Occipital lobe (tissue), 2 donors: ENCODE measurements around the gene SLC6A16. TPM values are rescaled to one million over a fixed set of nuclear protein-coding genes. Genes with fewer than 3 reads are reported as not detected.
"Not testable (repeated sequence)": the region's sequence is repeated elsewhere in the genome, so short reads cannot be mapped to it uniquely, and the experiment has no call there.

ENCODE experiments used
- DNase-seq: peaks from one replicate; lab custom pipeline; 2025; lab: John Stamatoyannopoulos, UW
- total RNA-seq: library from RNA; depleted of rRNA; stranded (reverse); fragments of >200 nt; gene quantifications from one replicate; pipeline ENCODE4 v1.2.3, GENCODE V29; 2014

Gene SLC6A16
- total RNA-seq, 1 donor from 2014 or later: not detected

DNA sequence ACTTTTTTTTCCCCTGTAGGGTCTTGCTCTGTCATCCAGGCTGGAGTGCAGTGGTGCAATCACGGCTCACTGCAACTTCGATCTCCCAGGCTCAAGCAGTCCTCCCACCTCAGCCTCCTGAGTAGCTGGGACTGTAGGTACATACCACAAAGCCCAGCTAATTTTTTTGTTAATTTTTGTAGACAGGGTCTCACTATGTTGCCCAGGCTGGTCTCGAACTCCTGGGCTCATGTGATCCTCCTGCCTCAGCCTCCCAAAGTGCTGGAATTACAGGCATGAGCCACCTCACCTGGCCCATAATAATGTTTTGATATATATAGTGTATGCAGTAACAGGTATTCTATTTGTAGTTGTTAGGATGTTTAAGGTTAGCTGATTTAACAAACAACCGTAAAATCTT is 6.2 kb upstream of the SLC6A16 start:
- not testable (repeated sequence) for DNase-seq

DNA sequence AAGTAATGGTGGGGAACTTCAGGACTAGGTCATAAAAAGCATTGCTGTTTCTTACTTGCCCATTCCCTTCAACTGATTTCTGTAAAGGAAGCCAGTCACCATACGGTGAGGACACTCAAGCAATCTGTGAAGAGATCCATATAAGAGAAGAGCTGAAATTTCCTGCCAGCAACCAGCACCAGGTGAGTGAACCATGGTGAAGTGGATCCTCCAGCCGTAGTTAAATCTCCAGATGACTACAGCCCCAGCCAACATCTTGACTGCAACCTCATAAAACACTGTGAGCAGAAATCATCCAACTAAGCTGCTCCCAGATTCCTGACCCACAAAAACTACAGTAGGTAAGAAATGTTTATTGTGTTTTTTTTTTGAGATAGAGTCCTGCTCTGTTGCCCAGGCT is 3.8 kb upstream of the SLC6A16 start:
- no peak for DNase-seq

DNA sequence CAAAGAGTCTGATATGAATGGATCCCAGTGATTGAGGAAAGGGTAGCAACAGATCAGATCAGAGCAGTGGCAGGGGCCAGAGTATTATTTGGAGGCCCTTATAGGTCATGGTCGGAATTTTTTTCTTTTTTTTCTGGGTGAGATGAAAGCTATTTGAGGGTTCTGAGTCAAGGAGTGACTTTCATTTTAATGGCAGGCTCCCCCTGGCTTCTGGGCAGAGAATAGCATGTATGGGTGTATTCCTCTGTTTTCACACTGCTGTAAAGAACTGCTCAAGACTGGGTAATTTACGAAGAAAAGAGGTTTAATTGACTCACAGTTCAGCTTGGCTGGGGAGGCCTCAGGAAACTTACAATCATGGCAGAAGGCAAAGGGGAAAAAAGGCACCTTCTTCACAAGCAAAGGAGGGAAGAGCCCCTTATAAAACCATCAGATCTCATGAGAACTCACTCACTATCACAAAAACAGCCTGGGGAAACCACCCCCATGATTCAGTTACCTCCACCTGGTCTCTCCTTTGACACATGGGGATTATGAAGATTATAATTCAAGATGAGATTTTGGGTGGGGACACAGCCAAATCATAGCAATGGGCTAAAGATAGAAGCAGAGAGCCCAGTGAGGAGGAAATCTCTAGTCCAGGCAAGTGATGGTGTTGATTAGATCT is 3.0 kb upstream of the SLC6A16 start:
- DNase-seq: no peak

DNA sequence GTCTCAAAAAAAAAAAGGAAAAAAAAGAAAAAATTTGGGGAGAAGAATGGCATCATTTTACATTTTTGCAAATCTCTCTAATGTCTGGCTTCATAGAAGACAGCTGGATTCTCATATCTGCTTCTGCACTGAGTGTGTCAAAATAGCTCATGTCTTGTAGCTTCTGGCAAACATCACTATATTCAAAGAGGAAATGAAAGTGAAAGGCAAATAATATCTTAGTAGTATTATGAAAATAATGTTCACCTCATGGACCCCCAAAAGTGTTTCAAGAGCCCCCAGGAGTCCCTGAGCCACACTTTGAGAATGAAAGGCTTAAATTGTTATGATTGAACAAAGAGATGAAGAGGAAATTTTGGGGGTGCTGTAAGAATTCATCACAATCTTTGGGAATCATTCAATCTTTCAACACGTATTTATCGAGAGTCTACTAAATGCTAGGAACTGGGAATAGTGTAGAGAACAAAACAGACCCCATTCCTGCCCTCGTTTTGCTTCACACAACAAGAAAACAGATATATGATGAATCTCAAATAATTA is 1.2 kb upstream of the SLC6A16 start:
- no peak for DNase-seq

DNA sequence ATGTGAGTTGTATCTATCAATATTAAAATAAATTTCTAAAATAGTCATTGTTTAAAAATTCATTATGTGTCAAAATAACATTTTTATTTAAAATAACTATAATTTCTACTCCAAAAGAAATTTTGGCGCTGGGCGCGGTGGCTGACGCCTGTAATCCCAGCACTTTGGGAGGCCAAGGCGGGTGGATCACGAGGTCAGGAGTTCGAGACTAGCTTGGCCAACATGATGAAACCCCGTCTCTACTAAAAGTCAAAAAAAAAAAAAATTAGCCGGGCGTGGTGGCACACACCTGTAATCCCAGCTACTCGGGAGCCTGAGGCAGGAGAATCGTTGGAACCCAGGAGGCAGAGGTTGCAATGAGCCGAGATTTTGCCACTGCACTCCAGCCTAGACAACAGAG is 765 bp upstream of the SLC6A16 start:
- DNase-seq: not testable (repeated sequence)

DNA sequence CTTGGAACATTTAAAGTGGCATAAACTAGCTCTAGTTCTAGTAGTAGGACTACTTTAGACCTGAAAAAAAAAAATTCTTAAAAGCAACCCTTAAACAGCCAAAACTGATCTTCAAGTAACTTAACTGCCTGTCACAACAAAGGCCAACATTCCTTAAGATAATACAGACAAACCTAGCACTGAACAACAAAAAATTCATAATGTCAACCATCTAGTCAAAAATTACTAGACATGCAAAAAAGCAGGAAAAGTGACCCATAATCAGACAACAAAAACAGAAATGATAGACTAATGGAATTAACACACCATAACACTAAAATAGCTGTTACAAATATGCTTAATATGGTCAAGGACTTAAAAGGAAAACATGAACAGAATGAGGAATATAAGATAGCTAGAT is 6.7 kb downstream of the SLC6A16 start:
- DNase-seq: no peak

DNA sequence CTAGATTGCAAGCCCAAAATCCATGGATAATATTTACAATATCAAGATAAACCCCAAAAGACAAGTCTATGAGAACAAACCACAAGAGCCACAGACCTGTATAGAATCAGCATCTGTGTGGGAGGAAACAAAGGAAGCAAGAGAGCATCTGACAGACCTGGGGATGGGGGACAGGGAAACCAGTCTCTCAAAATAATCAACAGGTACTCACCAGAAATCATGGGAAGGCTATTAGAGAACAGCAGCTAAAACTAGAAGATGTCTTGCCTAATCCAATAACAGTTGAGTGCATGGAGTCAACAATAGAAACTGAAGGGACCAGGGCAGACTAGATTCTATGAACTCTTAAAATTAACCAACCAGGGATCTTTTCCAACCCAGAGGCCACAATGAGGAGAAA is 8.7 kb downstream of the SLC6A16 start:
- DNase-seq: no peak

DNA sequence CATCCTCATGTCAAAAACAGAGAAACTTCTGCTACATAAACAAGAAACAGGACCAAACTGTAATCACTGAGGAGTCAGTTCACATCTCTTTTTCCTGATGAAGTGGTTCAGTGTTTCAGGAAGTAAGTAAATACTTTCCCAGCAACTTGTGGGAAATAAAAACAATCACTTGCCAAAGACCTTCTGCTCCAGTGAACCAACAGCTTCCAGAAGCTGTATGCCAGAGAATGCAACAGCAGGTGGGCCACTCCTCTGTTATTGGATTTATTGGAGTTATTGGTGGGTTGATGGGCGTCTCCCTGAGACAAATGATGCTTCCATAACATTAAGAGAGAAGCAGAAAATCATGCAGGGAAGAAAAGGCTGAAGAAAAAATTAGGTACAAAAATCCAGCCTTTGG is 9.9 kb downstream of the SLC6A16 start:
- DNase-seq: no peak

DNA sequence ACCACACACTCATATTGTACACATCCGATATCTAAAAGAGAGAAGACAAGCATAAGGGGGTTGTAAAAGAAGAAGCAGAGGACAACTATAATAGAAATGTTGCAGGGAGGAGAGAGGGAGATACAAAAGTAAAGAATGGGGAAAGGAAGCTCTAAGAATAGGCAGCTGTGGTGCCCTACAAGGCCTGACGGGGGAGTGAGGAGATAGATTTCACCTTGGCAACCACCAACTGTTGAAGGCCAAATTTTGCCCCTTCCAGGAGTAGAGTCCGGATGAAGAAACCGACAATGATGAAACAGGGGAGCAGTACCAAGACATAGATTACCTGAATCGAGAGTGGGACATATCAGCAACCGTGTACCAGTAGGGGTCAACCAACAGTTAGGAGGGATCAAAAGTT is 15.9 kb downstream of the SLC6A16 start:
- DNase-seq: no peak

DNA sequence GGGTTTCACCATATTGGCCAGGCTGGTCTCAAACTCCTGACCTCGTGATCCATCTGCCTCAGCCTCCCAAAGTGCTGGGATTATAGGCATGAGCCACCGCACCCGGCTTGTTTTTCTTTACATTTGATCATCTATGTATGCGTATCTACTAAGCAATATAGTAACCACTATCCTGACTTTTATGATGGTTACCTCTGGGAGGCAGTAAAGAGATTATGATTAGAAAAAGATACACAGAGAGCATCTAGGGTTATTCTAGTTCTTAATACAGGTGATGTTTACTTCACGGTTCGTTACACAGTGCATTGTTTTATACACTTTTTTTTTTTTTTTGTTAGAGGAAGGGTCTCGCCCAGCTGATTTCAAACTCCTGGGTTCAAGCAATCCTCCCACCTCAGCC is 18.3 kb downstream of the SLC6A16 start:
- not testable (repeated sequence) for DNase-seq

DNA sequence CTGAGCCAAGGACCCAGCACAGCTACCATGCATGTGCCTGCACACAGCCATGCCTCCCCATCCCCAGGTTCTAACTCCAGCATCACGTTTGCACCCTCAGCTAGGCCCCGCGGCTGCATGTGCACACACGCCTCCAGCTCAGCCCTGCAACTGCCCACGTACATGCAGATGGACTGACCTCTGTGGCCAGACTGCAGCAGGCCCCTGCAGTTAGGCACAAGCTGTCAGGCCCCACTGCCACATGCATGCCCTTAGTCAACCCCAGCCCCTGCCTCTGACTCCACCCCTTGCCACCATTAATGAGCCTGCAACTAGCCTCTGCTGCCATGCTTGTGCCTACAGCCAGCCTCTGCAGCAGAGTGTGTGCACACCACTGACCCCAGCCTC is 23.1 kb downstream of the SLC6A16 start:
- no peak for DNase-seq

DNA sequence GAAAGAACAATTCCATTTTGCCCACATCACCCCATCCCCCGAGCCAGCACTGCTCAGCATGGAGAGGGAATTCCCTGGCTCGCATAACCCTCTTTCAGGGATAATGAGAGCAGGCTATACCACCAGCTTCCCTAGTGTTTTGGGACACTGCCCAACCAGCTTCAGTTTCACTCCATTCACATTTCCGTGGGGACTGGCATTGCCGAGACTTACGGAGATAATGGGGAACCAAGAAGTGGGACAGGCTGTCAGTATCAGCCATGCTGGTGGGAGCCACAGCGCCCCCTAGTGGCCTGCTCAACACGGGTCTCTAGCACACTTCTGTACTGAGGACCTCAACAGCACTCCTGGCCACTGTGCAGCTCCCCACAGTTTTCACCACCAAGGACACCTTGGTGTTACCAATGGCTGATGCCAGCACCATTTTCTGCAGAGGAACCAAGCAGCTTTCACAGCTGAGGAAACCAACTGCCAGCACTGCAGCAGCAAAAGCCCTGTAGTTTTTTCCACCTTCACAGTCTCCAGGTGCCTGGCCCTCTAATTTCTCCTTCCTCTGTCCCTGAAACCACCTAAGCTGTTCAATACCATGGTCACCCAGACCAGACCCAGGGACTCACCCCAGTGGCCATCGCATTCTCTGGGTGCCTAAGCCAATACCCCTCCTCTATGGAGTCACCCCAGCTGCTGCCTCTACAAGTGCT is 23.7 kb downstream of the SLC6A16 start:
- DNase-seq: peak; percentile 13

DNA sequence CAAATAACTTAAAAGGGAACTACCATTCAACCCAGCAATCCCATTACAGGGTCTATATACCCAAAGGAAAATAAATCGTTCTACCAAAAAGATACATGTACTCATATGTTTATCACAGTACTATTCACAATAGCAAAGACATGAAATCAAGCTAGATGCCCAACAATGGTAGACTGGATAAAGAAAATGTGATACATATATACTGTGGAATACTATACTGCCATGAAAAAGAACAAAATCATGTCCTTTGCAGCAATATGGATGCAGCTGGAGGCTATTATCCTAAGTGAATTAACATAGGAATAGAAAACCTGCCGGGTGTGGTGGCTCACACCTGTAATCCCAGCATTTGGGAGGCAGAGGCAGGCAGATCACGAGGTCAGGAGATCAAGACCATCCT is 26.3 kb downstream of the SLC6A16 start:
- not testable (repeated sequence) for DNase-seq

DNA sequence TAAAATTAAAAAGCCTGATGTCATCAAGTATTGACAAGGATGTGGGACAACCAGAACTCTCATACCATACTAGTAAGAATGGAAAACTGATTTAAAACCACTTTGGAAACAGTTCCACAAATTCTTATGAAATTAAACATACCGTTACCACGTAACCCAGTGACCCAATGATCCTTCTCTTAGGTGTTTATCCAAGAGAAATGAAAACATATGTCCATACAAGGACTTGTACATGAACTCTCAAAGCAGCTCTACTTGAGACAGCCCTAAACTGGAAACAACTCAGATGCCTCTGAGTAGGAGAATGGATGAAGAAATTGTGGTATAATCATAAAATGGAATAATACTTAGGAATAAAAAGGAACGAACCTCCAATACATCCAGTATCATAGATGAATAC is 27.6 kb downstream of the SLC6A16 start:
- DNase-seq: no peak

DNA sequence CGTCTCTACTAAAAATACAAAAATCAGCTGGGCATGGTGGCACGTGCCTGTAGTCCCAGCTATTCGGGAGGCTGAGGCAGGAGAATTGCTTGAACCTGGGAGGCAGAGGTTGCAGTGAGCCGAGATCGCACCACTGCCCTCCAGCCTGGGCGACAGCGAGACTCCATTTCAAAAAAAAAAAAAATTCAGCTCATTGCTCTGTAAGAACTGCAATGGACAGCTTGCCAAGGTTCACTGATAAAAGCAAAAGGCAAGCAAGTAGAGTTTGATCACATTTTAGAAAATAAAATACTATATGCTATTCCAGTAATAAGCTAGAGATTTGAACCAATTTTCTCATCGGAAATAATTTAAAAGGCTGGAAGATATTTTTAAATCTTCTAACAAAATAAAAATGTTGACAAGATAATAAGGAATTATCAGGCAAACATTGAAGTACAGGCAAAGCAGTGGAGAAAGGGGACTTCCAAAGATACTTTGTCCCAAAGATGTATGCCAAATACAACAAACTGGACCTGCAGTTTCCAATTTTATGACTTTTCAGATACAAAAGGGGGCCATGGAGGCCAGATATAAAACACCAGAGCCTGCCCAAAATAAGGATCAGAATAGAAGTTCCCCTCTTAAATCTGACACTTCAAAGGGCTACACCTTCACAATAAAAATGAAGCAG is 29.6 kb downstream of the SLC6A16 start:
- no peak for DNase-seq

DNA sequence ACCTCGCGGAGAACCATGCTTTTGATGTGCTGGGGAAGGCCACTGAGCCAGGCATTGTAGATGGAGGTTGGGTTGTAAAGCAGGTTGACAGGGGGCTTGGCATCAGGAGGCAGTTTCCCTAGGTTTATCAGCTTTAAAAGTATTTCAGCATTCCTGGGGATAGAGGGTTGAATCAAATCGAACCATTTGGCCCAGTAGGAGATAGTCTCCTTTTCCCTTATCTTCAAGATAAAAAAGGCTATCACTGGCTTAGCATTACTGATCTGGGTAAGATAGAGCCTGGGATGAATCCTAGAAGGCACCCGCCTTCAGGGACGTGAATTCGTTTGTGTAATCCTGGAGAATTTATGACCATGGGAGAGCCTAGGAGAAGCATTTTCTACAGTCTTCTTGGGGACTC is 30.6 kb downstream of the SLC6A16 start:
- DNase-seq: no peak

DNA sequence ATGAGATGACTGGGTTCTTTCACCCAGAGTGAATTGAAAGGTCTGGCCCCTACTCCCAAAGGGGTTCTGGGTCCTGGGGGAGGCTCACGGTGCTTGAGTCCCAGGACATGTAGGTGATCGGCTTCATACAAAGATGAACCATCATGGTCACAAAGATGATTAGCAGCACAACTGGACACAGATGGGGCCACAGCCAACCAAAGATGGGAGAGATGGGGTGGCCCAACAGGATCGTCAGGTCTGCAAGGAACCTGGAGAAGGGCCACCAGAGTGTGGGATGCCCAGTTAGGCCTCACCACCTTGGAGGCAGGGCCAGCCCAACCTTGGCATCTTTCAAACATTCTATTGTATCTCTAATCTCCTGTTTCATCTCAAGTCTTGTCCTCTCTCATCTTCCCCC is 34.5 kb downstream of the SLC6A16 start:
- no peak for DNase-seq

DNA sequence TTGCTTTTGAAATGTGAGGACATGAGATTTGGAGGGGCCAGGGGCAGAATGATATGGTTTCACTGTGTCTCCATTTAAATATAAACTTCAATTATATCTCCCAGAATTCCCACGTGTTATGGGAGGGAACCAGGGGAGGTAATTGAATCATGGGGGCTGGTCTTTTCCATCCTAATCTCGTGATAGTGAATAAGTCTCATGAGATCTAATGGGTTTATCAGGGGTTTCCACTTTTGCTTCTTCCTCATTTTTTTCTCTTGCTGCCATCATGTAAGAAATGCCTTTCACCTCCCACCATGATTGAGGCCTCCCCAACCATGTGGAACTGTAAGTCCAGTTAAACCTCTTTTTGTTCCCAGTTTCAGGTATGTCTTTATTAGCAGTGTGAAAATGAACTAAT is 35.7 kb downstream of the SLC6A16 start:
- DNase-seq: not testable (repeated sequence)

DNA sequence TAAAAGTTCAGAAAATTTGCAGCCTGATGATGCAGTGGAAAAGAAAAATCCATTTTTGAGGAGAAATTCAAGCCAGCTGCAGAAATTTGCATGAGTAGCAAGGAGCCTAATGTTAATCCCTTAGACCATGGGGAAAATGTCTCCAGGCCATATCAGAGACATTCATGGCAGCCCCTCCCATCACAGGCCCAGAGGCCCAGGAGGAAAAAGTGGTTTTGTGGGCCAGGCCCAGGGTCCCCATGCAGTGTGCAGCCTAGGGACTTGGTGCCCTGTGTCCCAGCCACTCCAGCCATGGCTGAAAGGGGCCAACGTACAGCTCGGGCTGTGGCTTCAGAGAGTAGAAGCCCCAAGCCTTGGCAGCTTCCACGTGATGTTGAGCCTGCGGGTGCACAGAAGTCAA is 36.8 kb downstream of the SLC6A16 start:
- DNase-seq: not testable (repeated sequence)

DNA sequence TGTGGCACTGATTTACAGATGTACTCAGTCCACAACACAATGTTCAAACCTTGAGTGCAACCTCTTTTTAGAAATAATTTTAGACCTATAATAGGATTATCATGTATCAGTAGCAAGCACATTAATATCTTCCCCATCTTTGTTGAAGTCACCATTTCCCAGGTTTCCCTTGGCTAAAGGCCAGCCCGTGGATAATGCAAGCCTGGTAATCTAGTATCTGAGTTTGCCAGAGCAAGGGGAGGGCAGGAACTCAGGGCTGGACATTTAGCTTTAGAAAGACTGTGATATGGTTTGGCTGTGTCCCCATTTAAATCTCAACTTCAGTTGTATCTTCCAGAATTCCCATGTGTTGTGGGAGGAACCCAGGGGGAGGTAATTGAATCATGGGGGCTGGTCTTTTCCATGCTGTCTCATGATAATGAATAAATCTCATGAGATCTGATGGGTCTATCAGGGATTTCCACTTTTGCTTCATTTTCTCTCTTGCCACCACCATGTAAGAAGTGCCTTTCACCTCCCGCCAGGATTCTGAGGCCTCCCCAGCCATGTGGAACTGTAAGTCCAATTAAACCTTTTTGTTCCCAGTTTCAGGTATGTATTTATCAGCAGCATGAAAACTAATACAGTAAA is 37.7 kb downstream of the SLC6A16 start:
- no peak for DNase-seq

DNA sequence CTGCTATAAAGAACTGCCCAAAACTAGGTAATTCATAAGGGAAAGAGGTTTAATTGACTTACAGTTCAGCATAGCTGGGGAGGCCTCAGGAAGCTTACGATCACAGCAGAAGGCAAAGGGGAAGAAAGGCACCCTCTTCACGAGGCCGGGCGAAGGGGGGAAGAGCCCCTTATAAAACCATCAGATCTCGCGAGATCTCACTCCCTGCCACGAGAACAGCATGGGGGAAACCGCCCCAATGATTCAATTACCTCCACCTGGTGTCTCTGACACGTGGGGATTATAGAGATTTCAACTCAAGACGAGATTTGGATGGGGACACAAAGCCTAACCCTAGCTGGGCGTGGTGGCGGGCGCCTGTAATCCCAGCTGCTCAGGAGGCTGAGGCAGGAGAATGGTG is 42.8 kb downstream of the SLC6A16 start:
- DNase-seq: no peak

DNA sequence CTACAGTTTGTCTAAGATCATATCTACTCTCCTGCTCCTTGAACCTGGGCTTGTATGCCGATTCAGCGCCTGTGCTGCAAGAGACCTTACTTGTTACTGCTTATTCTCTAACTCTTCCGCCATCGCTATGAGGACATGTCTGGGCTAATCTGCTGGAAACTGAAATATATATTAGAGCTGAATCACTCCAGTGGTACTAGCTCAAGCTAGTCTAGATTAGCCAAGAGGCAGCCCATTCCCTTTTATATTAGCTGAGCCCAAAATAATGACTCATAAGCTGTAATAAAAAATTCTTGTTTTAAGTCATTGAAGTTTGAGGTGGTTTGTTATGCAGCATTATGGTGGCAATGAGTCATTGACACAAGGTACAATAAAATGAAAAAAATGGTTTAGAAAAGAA is 52.8 kb downstream of the SLC6A16 start:
- no peak for DNase-seq
